ENCODE results near the gene ODAM. TPM values are rescaled to one million over a fixed set of nuclear protein-coding genes. Genes with fewer than 3 reads are reported as not detected.
"Not testable (repeated sequence)": the region's sequence is repeated elsewhere in the genome, so short reads cannot be mapped to it uniquely, and the experiment has no call there.

ODAM gene
- total and polyA plus RNA-seq, 2 experiments from 2014 or later = 21.1 to 64.5 TPM

DNA sequence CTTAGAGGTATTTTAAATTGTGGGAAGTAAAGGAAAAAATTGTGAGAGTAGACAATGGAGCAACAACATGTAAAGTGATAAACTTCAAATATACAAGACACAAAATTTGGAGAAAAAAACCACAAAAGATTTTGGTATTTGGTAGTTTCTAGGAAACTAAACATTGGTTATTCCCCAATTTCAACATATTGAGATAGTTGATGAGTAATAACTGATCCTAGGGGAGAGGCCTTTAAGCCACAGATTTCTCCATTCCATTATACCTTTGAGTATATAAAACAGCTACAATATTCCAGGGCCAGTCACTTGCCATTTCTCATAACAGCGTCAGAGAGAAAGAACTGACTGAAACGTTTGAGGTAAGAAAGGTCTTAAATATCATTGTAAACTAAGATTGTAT is 30.3 kb downstream of the ODAM start, which contains the start of gene FDCSP:
FDCSP (plus strand) TSS at position 301 of the 400 bp plus-strand sequence. CDS start 5,071 bp downstream, outside the sequence.
- H3K9me3 ChIP-seq (ENCODE audit: low read depth) = no peaks in the 10 kb centered on the region
- H3K4me1 ChIP-seq (ENCODE audit: low read depth) = peaks cover 3% of the 10 kb centered on the region
- no peak within 1 kb of the TSS for H3K4me3 ChIP-seq
- DNase-seq (ENCODE audit: low read depth in 1 of 2, low spot score in 1 of 2) = no peak
- H3K36me3 ChIP-seq = no peaks in the 10 kb centered on the region
- TF ChIP-seq, protein P1, sequence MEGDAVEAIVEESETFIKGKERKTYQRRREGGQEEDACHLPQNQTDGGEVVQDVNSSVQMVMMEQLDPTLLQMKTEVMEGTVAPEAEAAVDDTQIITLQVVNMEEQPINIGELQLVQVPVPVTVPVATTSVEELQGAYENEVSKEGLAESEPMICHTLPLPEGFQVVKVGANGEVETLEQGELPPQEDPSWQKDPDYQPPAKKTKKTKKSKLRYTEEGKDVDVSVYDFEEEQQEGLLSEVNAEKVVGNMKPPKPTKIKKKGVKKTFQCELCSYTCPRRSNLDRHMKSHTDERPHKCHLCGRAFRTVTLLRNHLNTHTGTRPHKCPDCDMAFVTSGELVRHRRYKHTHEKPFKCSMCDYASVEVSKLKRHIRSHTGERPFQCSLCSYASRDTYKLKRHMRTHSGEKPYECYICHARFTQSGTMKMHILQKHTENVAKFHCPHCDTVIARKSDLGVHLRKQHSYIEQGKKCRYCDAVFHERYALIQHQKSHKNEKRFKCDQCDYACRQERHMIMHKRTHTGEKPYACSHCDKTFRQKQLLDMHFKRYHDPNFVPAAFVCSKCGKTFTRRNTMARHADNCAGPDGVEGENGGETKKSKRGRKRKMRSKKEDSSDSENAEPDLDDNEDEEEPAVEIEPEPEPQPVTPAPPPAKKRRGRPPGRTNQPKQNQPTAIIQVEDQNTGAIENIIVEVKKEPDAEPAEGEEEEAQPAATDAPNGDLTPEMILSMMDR (IDR thresholded peaks at IDR 0.05; ENCODE audit: low read depth, low read length) = no peak
- H3K27me3 ChIP-seq = no peaks in the 10 kb centered on the region
- H3K27ac ChIP-seq = no peak within 1 kb of the TSS

DNA sequence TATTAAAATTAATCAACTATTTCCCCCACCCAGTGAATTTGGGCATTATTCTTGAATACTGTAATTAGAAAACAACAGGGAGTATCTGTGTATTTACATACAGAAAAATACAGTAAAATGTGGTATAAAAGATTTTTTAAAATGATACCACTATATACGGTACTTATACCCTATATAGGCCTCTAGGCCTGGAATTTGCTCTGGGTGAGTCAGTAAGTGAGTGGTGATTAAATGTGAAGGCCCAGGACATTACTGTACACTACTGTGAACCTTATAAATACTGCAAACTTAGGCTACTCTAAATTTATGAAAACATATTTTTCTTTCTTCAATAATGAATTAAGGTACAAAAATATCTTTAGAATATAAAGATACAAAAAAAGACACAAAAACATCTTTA is 40.6 kb downstream of the ODAM start:
- Histone ChIP-seq H3K27ac (no peak overlapping the region), H3K36me3 (no peaks in the 10 kb centered on the region), H3K27me3 (no peaks in the 10 kb centered on the region), H3K9me3 (ENCODE audit: low read depth) (no peaks in the 10 kb centered on the region), H3K4me3 (no peak overlapping the region), H3K4me1 (ENCODE audit: low read depth) (peaks cover 11% of the 10 kb centered on the region)
- TF ChIP-seq, protein P1 (IDR thresholded peaks at IDR 0.05; ENCODE audit: low read depth, low read length) = no peak
- no peak for DNase-seq (ENCODE audit: low read depth in 1 of 2, low spot score in 1 of 2)

DNA sequence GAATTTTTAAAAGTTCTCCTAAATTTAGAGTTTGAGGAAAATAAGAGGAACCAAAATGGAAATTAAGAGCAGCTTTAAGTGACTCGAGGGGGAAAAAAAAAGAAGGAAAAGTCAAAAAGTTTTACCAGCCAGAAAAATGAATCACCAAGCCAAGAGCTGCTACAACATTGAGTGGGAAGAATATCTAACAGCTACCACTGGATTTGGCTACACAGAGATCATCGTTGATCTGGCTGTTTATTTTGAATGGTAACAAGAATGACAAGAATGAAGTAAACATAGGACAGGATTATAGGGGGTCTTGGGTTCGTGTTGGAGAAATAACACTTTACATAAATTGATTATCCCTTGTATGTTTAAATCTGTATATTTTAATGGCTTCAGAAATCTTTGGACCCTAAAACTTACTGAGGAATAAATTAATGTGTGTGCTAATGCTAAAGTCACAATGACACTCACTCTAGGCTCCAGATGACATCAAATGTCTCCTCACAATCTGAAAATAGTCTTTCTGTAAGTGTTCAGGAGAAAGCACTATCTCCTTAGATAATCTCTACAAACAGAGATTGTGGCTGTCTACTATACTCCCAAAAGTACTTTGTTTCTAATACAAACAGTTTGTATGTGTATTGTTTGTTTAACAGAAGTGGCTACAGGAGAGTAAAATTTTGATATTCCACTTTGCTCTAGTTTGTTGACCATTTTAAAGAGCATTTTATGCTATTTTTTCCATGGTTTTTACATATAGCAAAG is 43.8 kb downstream of the ODAM start:
- Histone ChIP-seq H3K27me3 (no peaks in the 10 kb centered on the region), H3K4me3 (no peak overlapping the region), H3K27ac (no peak overlapping the region), H3K36me3 (no peaks in the 10 kb centered on the region), H3K9me3 (ENCODE audit: low read depth) (no peaks in the 10 kb centered on the region), H3K4me1 (ENCODE audit: low read depth) (peaks cover 11% of the 10 kb centered on the region)
- TF ChIP-seq, protein P1 (IDR thresholded peaks at IDR 0.05; ENCODE audit: low read depth, low read length) = no peak
- DNase-seq (ENCODE audit: low read depth in 1 of 2, low spot score in 1 of 2) = no peak

DNA sequence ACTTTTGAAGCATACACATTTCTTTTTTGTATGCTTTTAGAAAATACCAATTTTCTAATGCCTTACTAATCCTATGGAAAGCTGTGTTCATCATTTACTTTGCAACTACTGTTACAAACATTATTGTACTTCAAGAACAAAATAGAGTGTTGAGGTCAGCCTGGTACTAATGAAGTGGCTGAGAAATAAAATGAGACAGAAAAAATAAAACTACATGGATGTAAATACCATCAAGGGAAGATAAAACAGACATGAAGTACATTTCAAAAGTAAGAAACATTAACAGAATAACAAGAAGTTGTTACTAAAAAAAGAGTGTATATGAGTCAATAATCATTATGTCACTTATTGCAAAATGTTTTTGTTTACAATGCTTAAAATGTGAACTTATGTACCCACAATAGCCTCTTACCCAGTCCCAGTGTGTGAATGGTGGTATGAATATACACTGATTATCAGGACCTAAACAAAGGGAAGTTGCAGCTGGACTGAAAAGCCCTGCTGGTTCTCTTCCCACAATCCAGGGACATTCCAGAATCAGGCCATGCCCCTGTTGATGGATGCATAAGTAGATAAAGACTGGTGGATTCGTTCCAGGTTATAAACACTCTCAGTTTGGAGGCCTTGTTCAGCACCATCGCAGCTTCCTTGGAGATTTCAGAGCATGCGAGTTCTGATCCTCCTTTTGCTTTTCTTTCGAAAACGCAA is 44.5 kb downstream of the ODAM start:
- Histone ChIP-seq H3K27ac (peak overlapping the region; percentile 47), H3K4me3 (no peak overlapping the region), H3K4me1 (ENCODE audit: low read depth) (peaks cover 11% of the 10 kb centered on the region), H3K9me3 (ENCODE audit: low read depth) (no peaks in the 10 kb centered on the region), H3K27me3 (no peaks in the 10 kb centered on the region), H3K36me3 (no peaks in the 10 kb centered on the region)
- DNase-seq (ENCODE audit: low read depth in 1 of 2, low spot score in 1 of 2) = peak; percentile 13 to 59
- TF ChIP-seq, protein P1 (IDR thresholded peaks at IDR 0.05; ENCODE audit: low read depth, low read length) = no peak

DNA sequence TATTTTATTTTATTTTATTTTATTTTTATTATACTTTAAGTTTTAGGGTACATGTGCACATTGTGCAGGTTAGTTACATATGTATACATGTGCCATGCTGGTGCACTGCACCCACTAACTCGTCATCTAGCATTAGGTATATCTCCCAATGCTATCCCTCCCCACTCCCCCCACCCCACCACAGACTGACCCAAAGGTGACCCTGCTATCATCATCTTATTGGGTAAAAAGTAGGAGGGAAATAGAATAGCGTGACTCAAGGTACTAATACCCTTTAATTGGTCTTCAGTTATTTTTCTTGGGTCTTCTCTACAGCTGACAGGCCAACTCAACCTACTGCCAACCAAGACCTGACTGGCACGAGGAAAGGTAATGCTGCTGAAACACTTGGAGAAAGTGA is 46.8 kb downstream of the ODAM start, which contains the start of gene CSN3:
CSN3 (plus strand) TSS at position 301 of the 400 bp plus-strand sequence. CDS start 2,223 bp downstream, outside the sequence.
- not testable (repeated sequence) for H3K27me3 ChIP-seq; H3K36me3 ChIP-seq; H3K9me3 ChIP-seq (ENCODE audit: low read depth); H3K4me3 ChIP-seq; DNase-seq (ENCODE audit: low read depth in 1 of 2, low spot score in 1 of 2); H3K27ac ChIP-seq
- peaks cover 11% of the 10 kb centered on the region for H3K4me1 ChIP-seq (ENCODE audit: low read depth)

DNA sequence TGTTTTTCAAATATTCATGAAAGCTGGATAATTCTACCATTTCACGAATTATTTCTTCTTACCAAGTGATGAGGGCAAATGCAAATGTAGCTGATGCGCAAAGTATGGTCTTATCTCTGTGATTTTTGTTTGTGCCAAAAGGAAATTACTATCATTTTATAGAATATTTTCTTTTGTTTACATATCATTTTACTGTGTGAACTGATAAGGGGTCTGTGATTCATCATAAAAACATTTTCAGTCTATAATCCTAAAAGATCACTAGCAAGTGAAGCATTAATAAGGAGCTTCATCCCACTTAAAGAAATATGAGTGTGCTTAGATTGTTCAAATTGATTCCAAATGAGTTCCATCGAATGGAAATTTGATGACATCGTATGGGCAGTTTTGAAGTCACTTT is 47.6 kb downstream of the ODAM start:
- no peaks in the 10 kb centered on the region for H3K36me3 ChIP-seq
- H3K4me3 ChIP-seq = no peak overlapping the region
- no peak for DNase-seq (ENCODE audit: low read depth in 1 of 2, low spot score in 1 of 2)
- TF ChIP-seq, protein P1 (IDR thresholded peaks at IDR 0.05; ENCODE audit: low read depth, low read length) = no peak
- H3K9me3 ChIP-seq (ENCODE audit: low read depth) = no peaks in the 10 kb centered on the region
- peaks cover 11% of the 10 kb centered on the region for H3K4me1 ChIP-seq (ENCODE audit: low read depth)
- H3K27me3 ChIP-seq = no peaks in the 10 kb centered on the region
- no peak overlapping the region for H3K27ac ChIP-seq

All from cardiac muscle cell (in vitro differentiated cells and primary cell).